Activated effector memory CD4-positive, alpha-beta T cell treated with Interleukin-2 at 50 U/mL for 16 hours (primary cell): ENCODE measurements around the gene NUAK2.
"Not testable (repeated sequence)": the region's sequence is repeated elsewhere in the genome, so short reads cannot be mapped to it uniquely, and the experiment has no call there.

ENCODE experiments used
- DNase-seq: peaks from one replicate; pipeline ENCODE4 v3.0.0-alpha.2; 2020

The NUAK2 gene

DNA sequence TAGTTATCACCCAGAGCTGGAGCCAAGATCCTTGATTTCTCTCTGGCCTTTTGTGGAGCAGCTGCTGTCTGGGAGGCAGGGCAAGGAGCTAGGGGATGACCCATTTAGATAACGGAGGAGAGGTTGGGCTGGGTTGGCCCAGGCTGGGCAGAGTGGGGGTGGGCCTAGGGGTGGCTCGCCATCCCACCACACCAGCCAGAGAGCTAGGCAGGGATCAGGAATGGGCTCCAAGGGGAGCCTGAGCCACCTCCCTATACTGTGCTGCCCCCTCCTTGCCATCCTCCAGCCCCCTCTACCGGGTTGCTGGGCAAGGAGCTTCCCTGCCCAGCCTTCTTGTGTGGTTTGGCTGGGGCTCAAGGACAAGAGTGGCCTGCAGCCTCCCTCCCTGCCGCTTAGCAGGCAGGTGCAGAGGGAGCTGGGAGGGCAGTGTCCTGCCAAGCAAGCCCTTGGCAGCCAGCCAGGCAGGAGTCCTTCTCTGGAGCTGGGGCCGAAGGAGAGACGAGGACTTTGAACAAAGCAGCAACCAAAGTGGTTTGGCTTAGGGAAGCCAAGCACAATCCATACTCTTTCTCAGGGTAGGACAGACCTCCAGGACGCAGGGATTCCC is 4.1 kb downstream of the NUAK2 start:
- DNase-seq: no peak

DNA sequence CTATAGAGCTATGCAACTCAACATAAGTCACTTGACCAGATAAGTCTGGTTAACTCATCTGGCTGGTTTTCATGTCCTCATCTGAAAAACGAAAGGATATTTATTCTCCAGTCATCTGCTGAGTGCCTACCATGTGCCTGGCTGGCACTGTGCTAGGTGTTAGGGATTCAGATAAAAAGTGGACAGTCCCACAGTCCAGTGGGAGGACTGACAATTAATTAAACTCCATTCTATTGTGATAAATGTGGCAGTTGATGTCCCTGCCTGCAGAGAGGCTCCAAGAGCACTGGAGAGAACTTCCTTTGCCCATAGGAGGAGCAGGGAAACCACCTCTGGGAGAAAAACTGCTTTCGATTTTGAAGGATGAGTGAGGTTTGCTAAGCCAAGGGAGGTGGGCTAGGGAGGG is 5.4 kb downstream of the NUAK2 start:
- no peak for DNase-seq

DNA sequence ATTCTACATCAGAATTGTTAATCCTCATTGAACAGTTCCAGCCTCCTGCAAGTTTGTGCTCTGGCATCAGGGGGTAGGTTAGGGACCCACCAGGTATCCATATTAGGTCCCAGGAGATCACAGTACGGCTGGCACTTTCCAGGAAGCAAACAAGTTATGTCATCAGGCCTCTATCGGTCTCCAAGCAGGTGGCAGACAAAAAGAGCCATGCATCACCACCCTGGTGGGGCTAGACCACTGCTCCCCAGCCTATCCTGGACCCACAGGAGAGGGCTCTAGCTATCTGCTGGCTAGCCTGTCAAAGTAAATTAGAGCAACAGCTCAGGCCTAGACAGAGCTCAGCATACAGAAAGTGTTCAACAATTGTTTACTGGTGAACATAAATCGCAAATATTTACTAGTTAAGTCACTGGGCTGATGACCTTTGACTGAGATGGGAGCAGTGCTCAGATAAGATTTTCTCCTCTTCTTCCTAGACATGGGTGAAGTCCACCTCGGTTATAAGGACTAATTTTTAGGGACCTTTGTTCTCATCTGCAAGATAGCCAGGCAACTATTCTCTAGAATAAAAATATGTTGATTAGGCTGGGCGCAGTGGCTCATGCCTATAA is 6.4 kb downstream of the NUAK2 start:
- no peak for DNase-seq

DNA sequence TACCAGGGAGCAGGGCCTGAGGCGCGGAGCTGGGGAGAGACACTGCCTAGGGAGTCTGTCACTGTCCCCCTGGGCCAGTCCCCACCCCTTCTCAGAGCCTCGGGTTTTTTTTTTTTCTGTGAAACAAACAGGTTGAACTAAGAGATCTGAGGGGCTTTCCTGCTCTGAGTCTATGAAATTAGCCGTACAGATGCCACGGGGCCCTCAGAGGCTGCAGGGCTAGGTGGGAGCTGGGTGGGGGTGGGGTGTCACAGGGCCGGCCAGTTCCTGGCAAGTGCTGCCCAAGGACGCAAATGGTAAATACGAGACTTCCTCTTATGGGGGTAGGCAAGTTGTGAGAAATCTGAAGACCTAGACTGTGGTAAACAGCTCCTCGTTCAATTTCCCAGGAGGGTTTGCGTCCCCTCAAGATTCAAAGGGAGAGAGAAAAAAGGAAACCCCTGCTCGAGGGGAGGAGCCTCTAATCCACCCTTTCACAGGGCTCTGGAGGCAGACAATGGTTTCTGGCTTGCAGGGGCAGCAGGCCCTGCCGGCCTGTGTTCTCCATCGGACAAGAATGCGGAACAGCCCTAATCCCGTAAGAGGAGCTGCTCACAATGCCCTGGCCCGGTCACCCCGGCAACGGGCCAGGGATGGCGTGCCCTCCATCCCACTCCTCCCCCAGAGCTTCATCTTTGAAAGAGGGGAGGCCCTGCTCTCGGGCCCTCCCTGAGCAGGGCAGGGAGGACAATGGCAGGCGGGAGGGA is 7.8 kb downstream of the NUAK2 start:
- no peak for DNase-seq

DNA sequence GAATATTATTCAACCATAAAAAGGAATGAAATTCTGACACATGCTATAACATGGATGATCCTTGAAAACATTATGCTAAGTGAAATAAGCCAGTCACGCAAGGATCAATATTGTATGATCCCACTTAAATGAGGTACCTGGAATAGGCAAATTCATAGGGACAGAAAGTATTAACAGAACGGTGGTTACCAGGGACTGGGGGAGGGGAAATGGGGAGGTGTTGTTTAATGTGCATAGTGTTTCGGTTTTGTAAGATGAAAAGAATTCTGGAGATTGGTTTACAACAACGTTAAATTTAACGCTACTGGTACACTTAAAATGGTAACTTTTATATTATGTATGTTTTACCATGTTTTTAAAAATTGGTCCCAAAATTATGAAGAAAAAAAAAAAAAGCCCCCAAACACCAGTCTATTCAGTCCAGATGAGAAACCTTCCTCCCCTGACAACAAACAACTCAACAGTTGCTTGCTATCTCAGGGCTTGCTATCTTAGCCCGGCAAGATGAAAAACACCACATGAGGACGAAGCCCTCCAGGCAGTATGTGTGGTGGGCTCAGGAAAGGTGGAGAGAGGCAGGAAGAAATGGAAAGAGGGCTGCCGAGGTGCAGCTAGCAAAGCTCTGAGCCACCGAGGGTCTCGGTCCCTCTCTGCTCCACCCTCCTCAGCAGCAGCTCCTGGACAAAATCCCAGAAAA is 8.5 kb downstream of the NUAK2 start:
- DNase-seq: no peak

DNA sequence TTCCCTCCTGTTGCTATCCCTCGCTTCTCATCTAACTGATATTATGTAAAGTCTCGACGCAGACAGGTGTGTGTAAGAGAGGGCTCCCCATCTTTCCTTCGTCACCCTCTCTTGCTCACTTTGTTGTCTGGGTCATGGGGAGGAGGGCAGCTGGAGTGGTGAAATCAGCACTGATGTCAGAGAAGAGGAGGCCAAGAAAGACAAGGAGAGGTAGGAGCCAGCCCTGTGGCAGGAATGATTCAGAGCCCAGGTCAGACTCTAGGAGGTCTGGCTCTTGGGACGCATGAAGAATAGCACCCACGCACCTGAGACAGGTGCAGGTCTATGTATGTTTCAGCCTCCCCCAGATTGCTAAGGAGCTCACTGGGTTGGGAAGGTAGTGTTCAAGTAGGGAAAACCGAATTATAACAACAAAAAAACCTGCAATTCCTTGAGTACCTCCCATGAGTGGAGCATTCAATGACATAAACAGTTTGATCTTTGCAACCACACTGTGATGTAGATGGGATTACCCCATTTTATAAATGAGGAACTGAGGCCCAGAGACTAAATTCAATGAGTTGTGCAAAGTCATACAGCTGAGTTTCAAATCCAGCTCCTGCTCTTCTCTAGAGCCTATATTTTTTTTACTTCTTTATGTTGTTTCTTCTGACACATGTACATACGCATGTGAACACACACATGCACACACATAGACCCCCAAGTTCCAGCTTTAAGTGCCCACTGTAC is 10.4 kb downstream of the NUAK2 start:
- DNase-seq: no peak

DNA sequence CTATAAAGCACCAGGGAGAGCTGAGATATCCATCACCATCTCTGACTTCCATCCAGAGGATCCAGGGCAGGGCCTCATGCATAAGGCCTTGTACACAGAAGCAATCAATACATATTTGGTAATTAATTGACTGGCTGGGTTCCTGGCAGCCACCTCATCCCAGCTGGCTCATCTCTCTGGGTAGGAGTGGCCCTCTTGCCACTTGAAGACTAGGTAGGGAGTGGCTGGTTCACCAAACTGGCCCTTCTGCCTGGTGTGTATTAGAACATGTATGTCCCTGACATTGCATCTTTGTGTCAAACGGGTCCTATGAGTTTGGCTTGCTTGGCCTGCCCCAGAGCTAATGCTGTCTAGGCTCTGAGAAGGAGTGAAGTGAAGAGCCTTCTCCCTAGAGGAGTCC is 11.8 kb downstream of the NUAK2 start:
- no peak for DNase-seq

DNA sequence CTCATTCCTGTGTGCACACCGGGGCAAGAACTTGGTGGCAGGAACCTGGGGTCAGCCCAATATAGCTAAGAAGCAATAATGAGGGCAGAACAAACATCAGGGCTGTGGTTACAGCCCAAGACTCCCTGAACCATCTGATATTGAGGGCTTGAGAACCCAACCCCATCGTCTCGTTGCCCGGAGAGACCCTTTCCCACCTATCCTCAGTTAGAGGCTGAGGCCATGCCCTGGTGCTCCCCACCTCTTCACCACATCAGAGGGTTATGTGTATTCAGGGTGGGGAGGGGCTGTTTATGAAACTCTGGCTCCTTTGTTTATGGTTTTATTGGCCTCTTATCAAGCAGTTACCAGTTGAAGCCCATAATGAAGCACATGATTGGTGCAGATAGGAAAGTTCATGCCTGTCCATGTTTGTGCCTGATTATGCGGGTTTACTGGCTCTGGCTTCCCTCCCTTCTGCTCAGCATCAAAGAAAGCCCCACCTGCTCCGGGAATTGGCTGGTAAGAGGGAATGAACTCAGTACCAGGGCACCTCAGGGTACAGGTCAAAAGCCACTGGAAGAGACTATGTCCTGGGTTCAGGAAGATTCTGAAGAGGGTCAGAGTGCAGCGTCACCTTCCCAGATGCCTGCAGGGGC is 14.5 kb downstream of the NUAK2 start:
- no peak for DNase-seq

DNA sequence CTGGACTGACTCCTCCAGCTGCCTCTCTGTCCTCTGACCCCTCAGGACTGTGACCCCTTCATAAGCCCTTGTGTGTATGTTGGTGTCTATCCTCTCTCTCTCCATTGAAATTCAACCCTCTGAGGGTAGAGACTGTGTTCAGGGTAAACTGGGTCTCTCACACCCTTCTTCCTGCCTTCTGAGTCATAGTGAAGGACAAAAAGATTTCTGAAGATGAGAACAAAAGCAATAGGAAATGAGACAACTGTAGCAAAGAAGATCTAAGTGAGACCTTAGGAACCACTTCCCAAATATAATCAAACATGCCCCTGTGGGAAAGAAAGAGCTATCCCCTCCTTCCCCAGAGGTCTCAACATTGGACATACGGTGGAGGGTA is 16.9 kb downstream of the NUAK2 start:
- no peak for DNase-seq

DNA sequence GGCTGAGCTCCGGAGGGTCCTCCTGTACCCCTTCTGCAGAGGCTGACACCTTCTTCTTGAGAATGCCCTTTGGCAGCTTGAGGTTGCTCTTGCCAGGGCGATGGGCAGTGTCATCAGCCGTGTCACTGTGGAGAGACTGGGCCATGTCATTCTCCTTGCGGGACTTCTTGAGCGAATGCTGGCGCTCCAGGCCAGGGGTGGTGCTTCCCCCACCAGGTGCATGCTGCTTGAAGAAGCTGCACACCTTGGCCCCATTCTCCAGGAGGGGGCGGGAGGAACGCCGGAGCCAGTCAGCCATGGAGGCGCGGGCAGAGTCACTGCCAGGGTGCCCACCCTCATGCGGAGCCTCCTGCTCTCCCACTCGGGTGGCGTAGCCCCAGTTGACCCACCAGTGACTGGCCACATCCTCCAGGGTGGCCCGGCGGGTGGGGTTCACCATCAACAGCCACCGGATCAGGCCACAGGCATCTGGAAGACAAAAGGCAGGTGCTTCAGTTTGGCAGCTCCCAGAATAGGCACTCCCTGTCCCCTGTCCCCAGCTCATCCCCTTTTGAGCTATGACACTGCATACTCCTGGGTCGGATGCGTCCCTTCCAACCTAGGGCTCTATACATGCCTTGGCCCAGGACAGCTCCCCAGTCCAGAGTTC is 17.4 kb downstream of the NUAK2 start:
- DNase-seq: no peak

DNA sequence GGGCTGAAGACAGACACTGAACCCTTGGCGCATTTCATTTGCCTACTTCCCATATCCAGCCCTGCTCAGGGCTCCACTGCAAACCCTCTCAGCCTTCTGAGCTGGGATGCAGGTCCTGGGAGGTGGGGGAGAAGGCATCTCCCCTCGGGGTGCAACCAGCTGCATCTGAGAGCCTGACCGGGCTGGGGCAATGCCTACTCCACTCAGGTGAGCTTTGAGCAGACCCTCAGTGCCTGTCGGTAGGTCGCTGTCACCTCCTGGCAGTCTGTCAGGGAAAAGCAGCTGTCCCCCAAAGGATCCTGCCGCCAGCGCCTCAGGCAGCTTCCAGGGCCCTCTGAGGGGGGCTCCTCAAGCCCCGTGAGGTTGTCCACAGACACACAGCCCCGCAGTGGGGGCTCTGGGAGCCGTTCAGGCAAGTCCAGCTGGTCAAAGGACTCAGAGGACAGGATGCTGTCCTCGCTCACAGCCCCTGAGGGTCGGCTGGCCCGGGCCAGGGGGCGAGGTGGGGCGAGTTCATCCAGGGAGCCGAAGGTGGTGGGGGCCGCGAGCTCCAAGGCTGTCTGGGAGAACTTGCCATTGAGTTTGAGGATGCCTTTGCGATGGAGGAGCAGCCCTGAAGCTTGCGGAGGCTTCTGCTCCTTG is 18.2 kb downstream of the NUAK2 start:
- DNase-seq: no peak

DNA sequence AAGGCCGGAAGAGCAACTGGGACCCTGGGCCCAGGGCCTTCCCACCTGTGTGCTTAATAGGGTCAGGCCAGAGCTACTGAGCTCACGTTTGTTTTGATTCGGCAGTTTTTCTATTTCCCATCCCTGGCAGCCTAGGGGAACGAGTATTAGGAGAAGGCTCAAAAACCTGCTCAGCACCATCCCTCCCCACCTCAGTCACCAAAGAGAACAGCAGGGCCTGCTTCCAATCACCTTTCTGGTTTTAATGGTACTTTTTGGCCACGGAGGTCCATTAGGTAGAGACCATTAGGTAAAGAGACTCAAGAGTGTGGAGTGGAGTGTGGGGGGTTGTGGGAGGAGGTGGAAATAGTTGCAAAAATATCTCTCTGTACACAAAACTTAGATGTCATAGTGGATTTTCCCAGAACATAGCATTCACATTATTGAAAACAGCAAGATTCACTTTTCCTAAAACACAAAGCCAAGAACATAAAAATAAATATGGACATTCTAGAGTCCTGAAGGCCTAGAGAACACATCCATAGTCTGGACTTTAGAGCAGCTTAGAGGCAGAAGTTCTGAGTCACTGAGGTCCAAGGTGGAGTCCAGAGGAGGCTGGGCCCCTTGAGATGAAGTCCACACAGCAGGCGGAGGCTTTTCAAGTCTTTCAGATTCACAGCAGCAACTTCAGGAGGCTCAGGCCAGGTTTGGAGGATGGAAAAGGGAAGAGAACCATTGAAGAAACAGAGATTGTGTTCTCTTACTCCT is 19.5 kb downstream of the NUAK2 start:
- no peak for DNase-seq

DNA sequence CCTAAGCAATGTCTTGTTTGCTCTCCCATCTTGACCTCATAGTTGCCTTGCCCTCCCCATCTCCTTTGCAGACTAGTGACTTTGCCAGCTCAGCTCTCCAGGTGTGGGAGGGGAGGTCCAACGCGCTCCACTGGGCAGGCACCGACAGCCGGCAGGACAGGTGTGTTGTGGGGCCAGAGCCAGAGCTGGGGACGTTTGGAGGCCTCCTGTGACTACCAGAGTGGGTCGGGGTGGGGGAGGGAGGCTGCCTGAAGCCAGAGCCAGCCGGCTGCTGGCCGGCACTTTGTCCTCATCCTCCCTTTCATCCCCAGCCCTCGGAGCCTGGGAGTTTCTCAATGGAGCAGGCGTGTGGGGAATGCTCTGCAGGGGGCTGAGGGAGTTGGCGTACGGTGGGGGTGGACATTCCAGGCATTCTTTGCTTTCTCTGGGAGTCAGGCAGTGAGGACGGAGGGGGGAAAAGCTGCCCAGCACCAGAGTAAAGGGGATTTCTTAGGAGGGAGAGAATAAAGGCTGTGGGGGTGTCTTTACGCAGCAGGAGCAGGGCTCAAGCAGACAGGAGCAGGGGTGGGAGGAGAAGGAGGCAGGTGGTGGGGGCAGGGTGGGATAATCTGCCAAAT is 20.2 kb downstream of the NUAK2 start:
- DNase-seq: no peak

DNA sequence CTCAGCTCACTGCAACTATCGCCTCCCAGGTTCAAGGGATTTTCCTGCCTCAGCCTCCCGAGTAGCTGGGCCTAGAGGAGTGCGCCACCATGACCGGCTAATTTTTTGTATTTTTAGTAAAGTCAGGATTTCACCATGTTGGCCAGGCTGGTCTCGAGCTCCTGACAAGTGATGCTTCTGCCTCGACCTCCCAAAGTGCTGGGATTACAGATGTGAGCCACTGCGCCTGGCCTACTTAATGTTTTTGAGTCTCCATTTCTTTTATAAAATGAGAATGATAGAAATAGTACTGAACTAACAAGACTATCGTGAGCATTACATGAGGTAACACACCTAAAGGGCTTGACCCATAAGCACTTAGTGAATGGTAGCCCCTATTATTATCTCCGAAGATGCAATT is 21.4 kb downstream of the NUAK2 start:
- no peak for DNase-seq

DNA sequence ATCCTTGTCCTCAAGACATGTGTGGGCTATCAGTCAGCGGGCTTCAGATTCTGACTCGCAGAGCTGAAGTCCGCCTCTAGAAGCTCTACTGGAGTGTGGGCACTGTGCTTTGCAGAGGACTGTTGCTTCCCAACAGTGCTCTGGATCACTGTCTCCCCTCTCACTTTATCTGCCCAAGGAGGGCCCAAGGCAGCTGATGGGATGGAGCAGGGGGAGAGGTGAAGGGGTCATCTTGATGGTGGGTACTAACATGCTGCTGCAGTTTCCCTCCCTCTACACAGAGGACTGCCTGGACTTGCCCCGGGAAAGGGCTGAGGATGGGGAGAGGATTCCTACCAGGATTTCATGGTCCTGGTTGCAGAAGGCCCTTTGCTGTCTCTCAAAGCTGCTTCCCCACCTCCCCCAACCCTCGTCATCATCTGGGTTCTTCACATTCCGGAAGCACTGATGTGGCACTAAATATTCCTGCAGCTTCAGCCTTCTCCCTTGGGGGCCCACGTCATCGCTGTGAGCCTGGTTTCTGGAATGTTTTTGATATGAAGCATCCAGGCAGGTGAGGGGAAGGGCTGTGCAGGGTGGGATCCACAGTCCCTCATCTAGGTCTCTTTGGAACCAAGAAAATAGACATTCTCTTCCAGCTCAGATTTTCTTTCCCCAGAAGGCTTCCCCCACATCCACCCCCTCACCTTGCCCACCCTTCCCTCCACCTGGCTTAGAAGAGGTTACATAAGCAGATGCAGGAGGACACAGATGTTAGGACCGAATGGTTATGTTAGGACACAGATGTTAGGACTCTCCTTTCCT is 23.2 kb downstream of the NUAK2 start:
- no peak for DNase-seq

DNA sequence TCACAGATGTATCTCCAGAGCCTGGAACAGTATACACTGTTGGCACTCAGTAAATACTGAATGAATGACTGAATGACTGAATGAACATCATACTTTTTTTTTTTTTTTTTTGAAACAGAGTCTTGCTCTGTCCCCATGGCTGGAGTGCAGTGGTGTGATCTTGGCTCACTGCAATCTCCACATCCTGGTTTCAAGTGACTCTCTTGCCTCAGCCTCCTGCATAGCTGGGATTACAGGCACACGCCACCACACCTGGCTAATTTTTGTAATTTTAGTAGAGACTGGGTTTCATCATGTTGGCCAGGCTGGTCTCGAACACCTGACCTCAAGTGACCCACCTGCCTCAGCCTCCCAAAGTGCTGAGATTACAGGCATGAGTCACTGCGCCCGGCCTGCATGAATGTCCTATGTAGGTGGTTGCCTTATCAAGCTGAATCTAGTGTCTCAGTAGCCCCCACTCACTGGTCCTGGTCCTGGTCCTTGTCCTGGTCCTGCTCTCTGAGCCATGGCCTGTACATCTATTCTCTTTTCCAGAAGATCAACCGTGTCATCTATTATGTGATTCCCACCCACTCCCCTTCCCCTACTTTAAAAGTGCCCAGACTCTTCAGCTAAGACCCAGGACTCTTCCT is 23.9 kb downstream of the NUAK2 start:
- not testable (repeated sequence) for DNase-seq

DNA sequence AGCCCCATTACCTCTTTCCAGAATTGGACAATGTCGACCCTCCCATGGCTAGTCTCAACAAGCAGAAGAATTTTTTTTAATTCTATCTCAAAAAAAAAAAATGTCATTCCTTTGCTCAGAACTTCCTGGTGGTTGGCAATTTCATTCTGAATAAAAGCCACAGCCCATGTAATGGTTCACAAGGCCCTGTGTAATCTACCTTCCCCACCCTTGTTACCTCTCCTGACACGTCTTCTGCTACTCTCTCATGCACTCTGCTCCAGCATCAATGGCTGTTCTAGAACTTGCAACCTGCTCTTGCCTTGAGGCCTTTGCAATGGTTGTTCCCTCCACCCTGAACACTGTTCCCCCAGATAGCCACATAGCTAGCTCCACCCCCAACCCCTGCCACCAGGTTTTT is 25.4 kb downstream of the NUAK2 start:
- DNase-seq: no peak

DNA sequence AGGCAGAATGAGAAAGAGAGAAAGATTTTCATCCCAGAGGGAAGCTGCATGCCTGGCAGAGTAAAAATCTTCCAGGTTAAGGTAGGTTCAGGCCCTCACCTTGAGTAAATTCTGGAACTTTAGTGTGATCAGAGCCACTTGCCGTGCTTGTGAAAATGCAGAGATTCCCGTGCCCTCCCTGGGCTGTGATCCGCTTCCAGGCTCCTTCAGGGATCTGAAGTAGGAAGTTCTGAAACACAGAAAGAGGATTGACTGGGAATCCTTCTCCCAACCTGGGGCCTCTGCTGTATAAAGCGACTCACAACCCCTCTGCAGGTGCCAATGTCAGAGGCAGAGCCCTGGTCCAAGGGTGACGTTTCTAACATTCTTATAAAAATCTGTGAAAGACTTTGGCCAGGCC is 26.6 kb downstream of the NUAK2 start:
- DNase-seq: no peak
